ENCODE data around the gene CAMSAP3. TPM values are rescaled to one million over a fixed set of nuclear protein-coding genes. Genes with fewer than 3 reads are reported as not detected.
A peak's percentile ranks its signal among the peaks of the same experiment; 100 is the strongest.

The CAMSAP3 gene
- total RNA-seq, 1 donor from 2014 or later = 25.6 TPM

DNA sequence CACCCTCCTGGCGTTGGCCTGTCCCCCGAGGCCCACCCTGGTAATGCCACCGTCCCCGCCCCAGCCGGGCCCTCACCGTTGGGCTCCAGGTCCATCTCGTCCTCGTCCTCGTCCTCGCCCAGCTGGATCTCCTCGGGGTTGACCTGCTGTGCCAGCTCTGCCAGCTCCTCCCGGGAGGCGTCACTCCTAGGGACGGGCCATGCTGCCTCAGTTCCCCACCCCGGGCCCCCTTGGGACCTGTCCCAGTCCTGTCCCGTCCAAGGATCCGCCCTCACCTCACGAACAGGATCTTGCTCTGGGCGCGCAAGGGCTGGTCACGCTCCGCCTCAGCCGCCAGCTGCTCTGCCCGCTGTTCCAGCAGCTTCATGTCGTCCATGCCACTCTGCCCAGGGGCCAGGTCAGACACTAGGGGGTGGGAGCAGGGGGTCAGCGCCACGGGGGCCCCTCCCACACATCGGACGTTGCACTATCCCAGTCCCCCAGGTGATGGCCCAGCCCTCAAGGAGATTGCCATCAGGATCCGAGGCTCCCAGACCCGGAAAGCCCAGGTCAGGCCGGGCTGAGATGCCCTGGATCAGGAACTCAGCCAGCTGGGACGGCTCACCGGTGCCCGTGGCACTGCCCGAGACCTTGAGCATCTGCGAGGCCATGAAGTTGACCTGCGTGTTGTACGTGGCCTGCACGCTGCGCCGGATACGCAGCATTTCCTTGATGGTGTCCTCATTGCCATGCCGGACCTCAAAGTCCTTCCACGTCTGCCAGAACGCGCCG lies 24.2 kb downstream of the CAMSAP3 start:
- intact Hi-C loops (cut with DNase I) = no loop called here
- peaks cover 76% of the 10 kb centered on the region for H3K36me3 ChIP-seq
- no peaks in the 10 kb centered on the region for H3K9me3 ChIP-seq
- H3K27ac ChIP-seq = peak overlapping the region; percentile 85
- H3K27me3 ChIP-seq (ENCODE audit: low read depth) = no peaks in the 10 kb centered on the region
- H3K4me3 ChIP-seq = no peak overlapping the region
- ATAC-seq = peak; percentile 35 to 47
- H3K4me1 ChIP-seq = peaks cover 25% of the 10 kb centered on the region
- TF ChIP-seq, protein P1, sequence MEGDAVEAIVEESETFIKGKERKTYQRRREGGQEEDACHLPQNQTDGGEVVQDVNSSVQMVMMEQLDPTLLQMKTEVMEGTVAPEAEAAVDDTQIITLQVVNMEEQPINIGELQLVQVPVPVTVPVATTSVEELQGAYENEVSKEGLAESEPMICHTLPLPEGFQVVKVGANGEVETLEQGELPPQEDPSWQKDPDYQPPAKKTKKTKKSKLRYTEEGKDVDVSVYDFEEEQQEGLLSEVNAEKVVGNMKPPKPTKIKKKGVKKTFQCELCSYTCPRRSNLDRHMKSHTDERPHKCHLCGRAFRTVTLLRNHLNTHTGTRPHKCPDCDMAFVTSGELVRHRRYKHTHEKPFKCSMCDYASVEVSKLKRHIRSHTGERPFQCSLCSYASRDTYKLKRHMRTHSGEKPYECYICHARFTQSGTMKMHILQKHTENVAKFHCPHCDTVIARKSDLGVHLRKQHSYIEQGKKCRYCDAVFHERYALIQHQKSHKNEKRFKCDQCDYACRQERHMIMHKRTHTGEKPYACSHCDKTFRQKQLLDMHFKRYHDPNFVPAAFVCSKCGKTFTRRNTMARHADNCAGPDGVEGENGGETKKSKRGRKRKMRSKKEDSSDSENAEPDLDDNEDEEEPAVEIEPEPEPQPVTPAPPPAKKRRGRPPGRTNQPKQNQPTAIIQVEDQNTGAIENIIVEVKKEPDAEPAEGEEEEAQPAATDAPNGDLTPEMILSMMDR (IDR thresholded peaks at IDR 0.05) = no peak
- no peak for DNase-seq

DNA sequence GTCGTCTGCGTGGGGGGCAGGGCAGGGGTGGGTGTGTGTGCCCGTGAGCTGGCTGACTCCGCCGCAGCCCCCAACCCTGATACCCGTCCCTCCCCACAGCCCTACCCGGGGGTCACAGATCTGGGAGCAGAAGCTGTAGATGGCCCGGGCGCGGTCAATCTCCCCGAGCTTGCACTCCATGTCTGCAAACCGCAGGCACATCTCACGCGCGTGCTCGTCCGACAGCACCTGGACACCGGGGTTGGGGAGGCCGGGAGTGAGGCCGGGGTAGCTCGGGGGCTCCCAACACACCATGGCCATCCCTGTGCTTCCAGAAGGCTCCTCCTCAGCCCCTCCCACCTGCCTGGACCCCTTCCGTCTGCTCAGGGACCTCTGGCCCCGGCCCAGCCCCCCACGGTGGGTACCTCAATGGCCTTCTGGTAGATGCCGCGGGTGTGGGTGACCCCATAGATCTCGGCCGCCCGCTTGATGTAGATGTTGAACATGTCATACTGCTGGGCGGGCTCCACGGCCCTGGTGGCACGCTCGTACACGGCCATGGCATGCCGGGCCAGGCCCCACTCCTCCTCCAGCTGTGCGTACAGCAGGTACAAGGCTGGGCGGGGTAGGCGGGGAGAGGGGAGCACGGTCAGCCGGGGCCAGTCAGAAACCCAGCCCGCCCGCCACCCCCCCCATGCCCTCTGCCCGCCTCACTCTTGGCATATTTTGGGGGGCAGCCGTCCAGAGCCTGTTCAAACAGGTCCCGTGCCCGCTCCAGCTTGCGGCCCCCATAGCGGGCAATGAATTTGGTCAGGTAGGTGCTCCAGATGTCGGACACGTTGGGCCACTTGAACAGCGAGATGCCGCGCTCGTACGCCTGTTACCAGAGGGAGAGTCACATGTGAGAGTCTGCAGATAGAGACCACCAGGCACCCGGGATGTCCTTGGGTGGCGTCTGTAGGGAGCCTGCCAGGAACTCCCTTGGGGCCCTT lies 25.1 kb downstream of the CAMSAP3 start:
- DNase-seq (no peak), ATAC-seq (no peak)
- H3K4me3 ChIP-seq = no peak overlapping the region
- H3K4me1 ChIP-seq = peaks cover 25% of the 10 kb centered on the region
- no peaks in the 10 kb centered on the region for H3K27me3 ChIP-seq (ENCODE audit: low read depth)
- TF ChIP-seq, protein P1 (IDR thresholded peaks at IDR 0.05) = no peak
- intact Hi-C loops (cut with DNase I) = no loop called here
- peaks cover 85% of the 10 kb centered on the region for H3K36me3 ChIP-seq
- no peaks in the 10 kb centered on the region for H3K9me3 ChIP-seq
- peak overlapping the region; percentile 85 for H3K27ac ChIP-seq

DNA sequence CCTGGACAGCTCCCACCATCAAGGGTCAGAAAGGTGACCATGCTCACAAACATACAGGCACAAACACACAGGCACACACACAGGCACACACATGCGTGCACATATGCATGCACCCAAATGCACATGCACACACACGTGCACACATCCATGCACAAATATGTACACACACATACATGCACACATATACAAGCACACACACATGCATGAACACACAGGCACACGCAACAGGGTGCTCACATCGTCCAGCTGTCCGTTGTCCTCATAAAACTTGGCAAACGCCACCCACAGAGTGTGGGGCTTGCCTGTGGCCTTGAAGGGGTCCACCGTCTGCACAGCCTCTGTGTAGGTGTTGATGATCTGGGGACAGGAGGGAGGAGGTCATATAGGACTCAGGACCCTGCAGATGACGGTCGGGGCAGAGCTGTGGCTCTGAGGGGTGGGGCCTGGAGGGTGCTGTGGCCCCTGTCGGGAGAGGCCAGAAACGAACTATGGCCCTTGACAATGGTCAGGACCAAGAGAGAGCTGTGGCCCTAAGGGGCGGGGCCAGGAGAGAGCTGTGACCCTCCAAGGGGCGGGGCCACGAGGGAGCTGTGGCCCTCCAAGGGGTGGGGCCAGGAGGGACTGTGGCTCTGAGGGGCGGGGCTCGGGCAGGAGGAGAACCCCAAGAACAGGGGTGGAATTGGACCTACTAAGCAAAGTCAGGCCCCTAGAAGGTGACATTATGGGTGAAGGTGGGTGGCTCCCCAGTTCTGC lies 27.4 kb downstream of the CAMSAP3 start:
- DNase-seq (no peak), ATAC-seq (no peak)
- Histone ChIP-seq H3K4me3 (no peak overlapping the region), H3K4me1 (peaks cover 27% of the 10 kb centered on the region), H3K9me3 (no peaks in the 10 kb centered on the region), H3K27me3 (ENCODE audit: low read depth) (no peaks in the 10 kb centered on the region), H3K36me3 (peaks cover 92% of the 10 kb centered on the region), H3K27ac (no peak overlapping the region)
- intact Hi-C loops (cut with DNase I) = no loop called here
- TF ChIP-seq, protein P1 (IDR thresholded peaks at IDR 0.05) = no peak

DNA sequence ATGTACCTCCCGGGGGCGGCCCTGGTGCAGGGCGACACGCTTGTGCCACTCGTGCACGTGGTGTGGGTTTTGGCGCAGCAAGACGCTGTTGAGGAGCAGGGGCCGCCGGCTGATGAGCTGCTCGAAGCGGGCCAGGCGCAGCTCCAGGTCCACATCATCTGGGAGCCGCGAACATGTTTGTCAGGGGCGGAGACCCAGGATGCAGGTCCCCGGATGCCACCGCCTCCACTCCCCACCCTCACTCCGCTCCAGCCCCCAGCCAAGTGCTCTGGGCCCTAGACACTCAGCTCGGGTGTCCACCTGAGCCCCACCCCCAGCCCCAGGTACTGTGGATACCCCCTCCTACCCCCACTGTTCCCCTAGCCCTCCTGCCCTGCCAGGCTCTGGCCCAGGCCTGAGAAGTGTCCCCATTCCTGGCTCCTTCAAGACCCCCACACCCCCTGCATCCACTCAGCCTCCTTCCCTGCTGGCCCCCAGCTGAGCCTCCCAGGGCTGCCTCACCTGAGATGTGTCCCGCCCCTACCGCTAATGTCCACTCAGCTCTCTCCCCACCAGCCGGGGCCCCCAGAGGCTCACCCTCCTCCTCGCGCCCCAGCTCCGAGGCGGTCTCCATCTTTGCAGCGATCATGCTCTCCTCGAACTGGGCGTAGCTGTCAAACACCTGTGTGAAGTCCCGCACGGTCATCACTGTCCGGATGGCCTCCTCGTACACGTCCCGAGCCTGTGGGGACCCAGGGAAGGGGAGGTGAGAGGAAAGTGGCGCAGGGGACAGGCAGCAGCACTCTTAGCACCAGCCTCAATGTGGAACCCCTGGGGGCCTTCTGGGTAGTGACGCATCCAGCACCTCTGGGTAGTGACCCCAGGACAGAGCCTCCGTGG lies 28.3 kb downstream of the CAMSAP3 start:
- intact Hi-C loops (cut with DNase I) = no loop called here

More for the DNA sequence above, 28.3 kb downstream of the CAMSAP3 start:
- H3K9me3 ChIP-seq = no peaks in the 10 kb centered on the region
- no peak overlapping the region for H3K27ac ChIP-seq
- H3K36me3 ChIP-seq = peaks cover 83% of the 10 kb centered on the region
- no peaks in the 10 kb centered on the region for H3K27me3 ChIP-seq (ENCODE audit: low read depth)
- ATAC-seq = no peak
- TF ChIP-seq, protein P1 (IDR thresholded peaks at IDR 0.05) = no peak
- DNase-seq = no peak
- peaks cover 30% of the 10 kb centered on the region for H3K4me1 ChIP-seq
- no peak overlapping the region for H3K4me3 ChIP-seq
